HG03025 (cell line): ENCODE data around the gene RIPK4.
"Not testable (repeated sequence)": the region's sequence is repeated elsewhere in the genome, so short reads cannot be mapped to it uniquely, and the experiment has no call there.

Experiments used
- ATAC-seq: cut with Tn5 transposase; IDR thresholded peaks from one replicate; pipeline ENCODE4 v1.9.1; 2021; ENCODE audit warnings: mild to moderate bottlenecking, moderate library complexity; ENCODE audit not compliant: unreplicated experiment, low FRiP score

The RIPK4 gene

DNA sequence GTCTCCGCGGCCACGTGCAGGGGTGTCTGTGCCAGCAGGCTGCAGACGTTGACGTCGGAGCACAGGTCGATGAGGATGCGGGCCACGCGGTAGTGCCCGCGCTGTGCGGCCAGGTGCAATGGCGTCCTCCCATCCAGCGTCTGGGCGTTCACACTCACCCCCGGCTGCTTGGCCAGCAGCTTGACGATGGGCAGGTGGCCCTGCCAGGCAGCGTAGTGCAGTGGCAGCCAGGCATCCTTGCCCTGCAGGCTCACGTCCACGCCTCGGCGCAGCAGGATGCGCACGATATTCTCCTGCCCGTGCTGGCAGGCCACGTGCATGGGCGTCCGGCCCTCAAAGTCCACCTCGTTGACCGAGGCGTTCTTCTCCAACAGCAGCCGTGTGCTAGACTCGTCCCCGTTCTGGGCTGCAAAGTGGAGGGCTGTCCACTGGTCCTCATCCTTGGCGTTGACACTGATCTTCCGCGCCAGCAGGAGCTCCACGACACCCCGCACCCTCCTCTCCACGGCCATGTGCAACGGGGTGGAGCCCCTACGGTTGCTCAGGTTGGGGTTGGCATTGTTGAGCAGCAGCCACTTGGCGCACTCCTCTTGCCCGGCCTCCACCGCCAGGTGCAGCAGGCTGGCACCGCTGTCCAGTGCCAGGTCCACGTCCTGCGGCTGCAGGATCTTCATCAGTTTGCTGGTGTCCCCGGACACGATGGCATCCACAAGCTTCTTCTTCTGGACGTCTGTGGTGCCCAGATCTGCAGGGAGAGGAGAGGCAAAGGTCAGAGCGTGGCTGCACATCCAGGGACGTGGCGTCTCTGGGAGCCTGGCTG lies 25.4 kb downstream of the RIPK4 start:
- no peak for ATAC-seq

- no peak for ATAC-seq
Observed at GRCh38 chr21:41740604-41741252, 26.1 kb downstream of the RIPK4 start.

DNA sequence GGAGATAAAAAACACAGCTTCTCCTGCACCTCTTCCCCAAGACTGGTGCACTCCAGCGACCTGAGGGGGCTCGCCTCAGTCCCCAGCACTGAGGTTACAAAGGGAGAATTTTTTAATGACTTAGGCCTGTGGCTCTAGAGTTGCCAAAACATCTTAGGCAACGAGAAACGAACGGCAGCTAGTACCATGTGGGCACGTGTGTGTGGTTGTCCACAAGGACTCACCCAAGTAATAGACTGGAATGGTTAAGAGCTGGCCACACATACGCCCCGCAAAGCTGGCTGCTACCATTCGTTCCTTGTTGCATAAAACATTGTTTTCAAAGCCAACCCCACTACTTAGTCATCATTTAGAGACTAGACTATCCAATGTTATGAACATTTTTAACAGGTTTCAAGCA lies 26.9 kb downstream of the RIPK4 start:
- ATAC-seq, result no peak

GRCh38 chr21:41739011-41739410 lies 27.8 kb downstream of the RIPK4 start:
- ATAC-seq, result no peak

GRCh38 chr21:41737651-41738324 lies 29.1 kb downstream of the RIPK4 start:
- ATAC-seq, result no peak

- ATAC-seq, result no peak
Observed at GRCh38 chr21:41736423-41736822, 30.4 kb downstream of the RIPK4 start.

DNA sequence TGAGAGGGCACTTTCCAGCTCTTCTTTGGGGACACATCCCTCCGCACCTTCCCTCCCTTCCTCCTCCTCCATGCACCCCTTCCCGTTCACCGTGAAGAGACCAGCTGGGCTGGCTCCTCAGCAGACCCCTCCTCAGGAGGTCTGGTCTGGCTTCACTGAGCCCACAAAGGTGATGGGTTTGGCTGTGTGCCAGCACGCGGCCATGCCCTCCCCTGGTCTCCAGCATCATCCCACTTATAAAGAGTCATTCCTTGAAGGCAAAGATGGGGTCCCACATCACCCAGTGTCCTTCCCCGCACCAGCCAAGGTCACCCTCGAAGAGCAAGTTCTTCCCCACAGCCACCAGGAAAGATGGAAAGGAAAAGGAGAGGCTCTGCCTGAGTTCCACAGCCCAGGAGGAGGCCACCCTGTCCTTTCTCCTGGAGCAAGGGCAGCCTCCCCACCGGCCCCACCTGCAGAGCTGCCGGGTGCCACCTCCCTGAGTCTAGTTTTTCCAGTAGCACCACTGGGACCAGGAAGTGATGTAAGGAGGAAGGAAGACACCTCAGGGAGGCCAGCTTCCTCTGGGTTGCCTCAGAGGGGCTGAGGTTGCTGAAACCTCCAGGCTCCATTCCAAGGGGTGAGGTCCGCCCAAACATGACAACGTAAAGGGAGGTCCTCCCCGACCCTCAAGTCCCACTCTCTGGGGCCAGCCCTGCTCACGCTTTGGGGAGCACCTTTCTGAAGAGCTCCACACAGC lies 32.7 kb downstream of the RIPK4 start:
- no peak for ATAC-seq

DNA sequence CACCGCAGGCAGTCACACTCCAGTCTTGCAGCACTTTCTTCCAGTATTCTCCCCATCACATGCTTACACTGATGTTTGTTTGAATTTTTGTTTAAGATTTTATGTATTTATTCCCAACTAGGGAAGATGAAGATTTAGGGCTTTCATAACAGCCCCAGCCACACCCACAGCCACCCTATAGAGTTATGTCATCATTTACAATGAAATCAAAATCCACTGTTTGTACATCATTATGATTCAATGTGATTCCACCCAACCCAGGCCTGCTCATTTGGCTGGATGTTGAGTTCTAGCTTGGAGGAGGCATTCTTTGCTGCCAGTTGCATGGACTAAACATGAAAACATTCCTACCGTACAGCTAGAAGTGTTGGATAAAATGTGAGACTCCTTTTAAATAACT lies 35.8 kb downstream of the RIPK4 start:
- ATAC-seq, result no peak

- ATAC-seq, result no peak
Observed at GRCh38 chr21:41730367-41730765, 36.5 kb downstream of the RIPK4 start.

DNA sequence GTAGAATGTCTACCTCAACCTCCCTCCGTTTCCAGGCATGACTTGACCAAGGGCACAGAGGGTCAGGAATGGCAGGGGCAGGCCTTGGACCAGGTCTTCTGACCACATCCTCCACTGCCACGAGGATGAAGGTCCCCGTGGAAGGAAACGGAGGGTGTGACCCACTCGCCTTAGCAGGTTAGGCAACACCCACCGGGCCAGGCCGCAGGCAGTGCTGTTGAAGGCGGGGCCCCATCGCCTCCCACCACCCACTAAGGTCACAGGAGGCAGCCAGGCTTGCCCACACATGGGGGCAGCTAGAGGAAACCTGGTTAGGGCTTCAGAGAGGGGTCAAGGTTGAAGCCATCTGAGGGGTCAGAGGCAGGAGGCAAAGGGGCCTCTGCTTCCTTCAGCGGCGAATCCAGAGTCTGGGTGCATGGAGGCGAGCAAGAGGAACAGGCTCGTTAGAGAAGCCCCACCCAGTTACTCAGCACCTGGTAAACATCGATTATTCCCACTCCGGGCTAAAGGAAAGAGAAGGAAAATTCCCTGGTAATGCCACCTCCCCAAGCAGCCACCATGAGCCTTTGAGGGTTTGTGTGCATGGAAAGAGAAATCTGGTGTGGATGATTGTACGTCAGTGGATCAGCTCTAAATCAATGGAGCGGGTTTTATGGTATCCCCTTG lies 37.0 kb downstream of the RIPK4 start:
- no peak for ATAC-seq

DNA sequence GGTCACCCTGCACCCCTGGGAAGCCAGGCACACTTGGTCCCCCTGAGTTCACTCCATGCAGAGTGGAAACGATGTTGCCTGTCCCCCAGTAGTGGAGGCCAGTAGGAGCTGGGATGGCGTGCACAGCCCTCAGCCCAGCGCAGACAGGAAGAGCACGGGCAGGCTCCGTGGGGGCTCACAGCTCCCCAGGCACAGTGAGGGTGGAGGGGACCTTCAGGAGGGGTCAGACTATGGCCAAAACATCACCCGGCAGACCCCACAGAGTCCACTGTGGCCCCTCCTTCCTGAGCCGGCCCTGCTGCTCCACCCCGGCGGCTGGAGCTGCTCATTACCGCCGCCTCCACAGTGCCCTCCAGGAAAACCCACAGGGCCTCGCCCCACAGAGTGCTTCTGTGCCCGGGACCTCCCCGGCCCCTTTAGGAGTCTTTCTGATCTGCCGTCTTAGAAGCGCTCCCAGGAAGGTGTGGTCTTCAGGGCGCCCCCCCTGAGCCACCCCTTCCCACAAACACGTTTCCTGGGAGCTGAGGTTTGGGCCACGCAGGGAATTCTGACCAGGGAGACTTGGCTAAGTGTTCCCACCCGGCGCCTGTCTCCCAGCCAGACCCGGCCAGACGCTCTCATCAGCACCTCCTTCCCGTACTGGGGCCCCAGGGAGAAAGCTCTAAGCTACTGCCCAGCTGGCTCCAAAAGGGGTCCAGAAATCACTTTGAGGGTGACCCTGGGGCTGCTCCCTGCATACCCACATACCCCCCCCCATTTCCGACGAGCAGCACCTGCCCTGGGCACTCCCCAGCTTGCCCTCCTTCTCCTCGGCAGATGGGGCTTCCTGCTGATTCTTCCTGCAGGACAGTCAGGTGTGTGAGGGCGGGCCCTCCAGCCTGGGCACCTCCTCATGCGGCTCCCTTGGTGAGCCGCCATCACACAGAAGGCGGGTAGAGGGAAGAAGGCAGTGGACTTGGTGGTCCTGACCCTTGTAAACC lies 38.8 kb downstream of the RIPK4 start:
- no peak for ATAC-seq

DNA sequence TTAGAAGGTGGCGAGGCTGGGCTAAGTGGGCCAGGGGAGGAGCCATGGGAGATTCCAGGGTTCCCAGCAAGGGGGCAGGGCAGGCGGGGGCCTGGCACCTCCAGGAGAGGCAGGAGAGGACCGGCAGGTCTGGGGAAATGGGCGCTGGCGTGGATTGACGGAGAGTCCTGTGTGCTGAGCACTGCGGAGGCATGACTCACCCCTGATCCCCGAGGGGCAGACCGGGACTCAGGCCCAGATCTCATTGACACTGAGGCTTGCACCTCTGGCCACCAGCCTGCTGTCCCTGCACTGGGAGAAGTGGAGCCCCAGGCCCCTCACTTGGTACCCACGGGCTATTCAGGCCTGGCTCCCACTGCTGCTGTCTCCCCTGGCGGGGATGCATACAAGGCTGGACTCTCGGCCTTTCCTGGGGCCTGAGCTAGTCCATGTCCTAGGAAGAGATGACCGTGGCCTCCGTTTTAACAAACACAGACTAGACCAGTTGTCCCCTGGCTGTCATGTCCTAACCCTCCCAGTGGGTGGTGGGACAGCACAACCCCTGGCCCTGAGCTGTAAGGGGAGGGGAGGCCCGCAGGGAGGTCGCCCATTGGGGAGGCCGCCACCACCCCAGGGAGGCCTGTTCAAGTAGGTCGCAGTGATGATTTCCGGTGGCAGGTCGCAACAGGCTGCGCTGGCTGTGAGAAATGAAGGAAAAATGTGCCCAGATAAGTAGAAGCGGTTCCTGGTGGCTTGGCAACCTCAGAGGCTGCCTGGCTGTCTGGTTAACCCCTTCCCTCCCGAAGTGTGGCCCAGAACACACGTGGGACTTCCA lies 39.7 kb downstream of the RIPK4 start:
- no peak for ATAC-seq

DNA sequence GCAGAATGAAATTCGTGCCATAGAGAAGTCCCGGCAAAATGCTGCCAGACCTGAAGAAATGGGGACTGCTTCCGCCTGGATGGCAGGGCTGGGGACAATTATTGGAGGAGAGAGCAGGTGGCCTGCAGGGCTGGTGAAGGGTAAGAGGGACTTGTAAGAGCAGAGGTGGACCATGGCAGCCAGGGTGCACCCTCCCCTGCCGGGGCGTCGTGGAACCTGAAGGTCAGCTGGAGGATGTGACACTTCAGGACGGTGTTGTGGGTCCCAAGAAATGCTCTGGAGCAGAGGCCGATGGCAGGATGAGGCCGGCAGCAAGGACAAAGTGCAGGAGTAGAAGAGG lies 40.3 kb downstream of the RIPK4 start:
- ATAC-seq, result no peak

DNA sequence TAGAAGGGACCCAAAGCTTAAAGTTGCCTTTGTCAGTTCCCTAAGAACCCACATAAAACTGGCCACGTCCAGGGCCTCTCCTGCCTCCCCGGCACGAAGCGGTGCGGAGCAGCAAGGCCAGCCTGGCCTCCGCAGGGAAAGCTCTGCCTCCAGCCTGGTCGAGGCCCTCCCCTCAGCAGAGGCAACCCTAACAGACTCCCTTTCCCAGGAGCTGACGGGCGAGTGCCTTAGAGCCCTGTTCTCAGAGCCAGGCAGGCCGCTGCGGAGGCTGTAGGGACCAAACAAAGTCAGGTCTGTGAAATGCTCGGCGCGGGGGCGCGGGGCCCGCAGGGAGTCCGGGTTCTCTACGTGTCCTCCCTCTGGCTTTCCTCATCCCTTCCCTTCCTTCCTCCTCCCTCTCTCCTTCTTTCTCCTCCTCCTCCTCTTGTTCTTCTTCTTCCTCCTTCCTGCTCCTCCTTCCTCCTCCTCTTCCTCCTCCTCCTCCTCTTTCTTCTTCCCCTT lies 40.7 kb downstream of the RIPK4 start:
- no peak for ATAC-seq

DNA sequence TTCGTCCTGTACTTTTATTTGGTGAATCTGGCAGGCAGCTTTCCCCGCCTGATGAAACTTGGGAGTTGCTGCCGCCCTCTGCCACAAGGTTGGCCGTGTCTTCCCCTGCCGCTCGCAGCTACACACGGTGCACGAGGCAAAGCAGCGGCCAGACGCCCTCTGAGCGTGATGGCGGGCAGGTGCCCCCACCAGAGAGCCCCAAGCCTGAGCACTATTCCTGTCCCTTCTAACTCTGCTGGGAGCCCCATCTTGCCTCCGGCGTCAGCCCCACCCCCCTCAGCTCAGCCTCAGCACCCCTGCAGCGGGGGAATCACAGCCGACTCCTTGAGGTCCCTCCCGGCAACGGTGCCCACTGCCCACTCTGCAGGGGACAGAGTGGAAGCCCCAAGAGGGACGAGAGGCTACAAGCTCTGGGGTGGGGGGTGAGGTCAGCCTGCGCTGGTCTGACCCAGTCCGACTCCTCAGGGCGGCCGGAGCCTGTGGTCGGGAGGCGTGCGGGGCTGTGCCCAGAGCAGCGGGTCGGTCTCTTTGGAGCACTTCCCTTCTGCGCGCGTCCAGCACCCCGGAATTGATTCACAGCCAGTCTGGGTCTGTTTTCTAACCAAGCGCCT lies 41.3 kb downstream of the RIPK4 start:
- no peak for ATAC-seq

DNA sequence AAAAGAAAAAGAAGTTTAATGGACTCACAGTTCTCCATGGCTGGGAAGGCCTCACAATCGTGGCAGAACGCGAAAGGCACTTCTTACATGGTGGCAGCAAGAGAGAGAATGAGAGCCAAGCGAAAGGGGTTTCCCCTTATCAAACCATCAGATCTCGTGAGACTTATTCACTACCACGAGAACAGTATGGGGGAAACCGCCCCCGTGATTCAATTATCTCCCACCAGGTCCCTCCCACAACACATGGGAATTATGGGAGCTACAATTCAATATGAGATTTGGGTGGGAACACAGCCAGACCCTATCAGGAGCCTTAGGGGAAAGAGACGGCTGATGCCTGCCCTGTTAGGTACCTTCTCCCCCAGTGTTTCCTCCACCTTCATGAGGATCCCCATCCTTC lies 43.0 kb downstream of the RIPK4 start:
- not testable (repeated sequence) for ATAC-seq

GRCh38 chr21:41722052-41723018 lies 44.5 kb downstream of the RIPK4 start:
- ATAC-seq, result no peak
